22Rv1 (cell line): ENCODE data around the gene YKT6.

ENCODE experiments used
- H3K27ac ChIP-seq: fragments of 450-650 bp; 2 replicates; pipeline ENCODE4 v1.5.1; 2017
- CTCF ChIP-seq: fragments of 450-650 bp; IDR thresholded peaks from 2 replicates; pipeline ENCODE4 v1.5.1; 2017; ENCODE audit warnings: mild to moderate bottlenecking
- ZFX ChIP-seq: fragments of 450-650 bp; IDR thresholded peaks from 2 replicates; pipeline ENCODE4 v1.6.1; 2017; ENCODE audit warnings: antibody characterized with exemption, borderline replicate concordance

YKT6 gene

GRCh38 chr7:44200699-44201461 is at the start of gene YKT6:
Gene YKT6, plus strand, starts transcription at chr7:44200978. Its CDS starts 158 bp downstream, at chr7:44201136.
- H3K27ac ChIP-seq: peak within 1 kb of the TSS; percentile 61
- TF ChIP-seq ZFX: no peak
- TF ChIP-seq CTCF: peak; percentile 74

GRCh38 chr7:44151956-44152355 is 48.8 kb upstream of the YKT6 start:
- TF ChIP-seq CTCF (no peak), ZFX (no peak)
- H3K27ac ChIP-seq: no peak overlapping the region

GRCh38 chr7:44152971-44153947 is 47.5 kb upstream of the YKT6 start:
- no peak for TF ChIP-seq ZFX
- TF ChIP-seq CTCF: no peak

GRCh38 chr7:44153948-44154335 is 46.8 kb upstream of the YKT6 start:
- TF ChIP-seq CTCF: no peak
- TF ChIP-seq ZFX: no peak
- no peak overlapping the region for H3K27ac ChIP-seq

More at GRCh38 chr7:44152971-44153947, 47.5 kb upstream of the YKT6 start:
- no peak overlapping the region for H3K27ac ChIP-seq

- TF ChIP-seq CTCF (no peak), ZFX (no peak)
- no peak overlapping the region for H3K27ac ChIP-seq
These were observed 46.1 kb upstream of the YKT6 start for GRCh38 chr7:44154703-44155102.

GRCh38 chr7:44155191-44156185 is 45.3 kb upstream of the YKT6 start:
- TF ChIP-seq CTCF: no peak
- TF ChIP-seq ZFX: no peak
- no peak overlapping the region for H3K27ac ChIP-seq
